ENCODE data around the gene VPS13C.

VPS13C gene

DNA sequence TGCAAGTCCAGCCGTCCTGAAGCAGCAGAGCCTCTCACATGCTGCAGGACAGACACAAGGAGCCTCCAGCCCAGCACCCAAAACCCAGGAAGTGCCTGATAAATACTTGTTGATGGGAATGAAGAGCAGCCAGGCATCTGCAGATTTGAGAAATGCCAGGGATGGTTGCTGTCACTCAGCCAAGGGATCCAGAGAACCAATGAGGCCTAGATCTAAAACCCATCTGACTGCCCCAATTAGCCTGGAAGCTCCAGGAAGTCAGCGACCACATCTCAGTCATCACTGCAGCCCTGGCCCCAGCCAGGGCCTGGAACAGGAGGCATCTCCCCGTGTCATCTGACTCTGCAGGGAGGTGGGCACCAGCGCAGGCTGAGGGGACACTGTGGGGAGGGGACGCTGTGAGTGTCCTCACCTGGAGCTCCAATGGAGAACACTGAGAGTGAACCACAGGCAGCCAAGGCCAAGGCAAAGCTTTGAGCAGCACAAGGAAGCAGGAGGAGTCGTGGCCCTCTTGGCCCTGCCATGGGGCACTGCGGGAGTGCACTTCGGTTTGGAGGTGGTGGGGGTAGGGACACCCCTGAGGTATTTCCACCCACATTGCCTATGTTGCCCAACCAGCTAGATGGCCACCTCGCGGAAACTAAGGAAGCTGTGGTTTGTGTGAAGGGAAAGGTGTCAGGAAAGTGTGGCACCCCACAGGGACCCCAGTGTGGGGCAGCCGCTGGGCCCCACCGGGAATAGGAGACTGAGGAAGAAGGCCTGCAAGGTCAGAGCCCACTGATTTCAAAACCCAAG, 229.5 kb downstream of the VPS13C start:
- no peak for DNase-seq (ENCODE audit: low read depth)
- no peak overlapping the region for H3K4me3 ChIP-seq (ENCODE audit: low read depth, low read length)
- TF ChIP-seq, protein P1, sequence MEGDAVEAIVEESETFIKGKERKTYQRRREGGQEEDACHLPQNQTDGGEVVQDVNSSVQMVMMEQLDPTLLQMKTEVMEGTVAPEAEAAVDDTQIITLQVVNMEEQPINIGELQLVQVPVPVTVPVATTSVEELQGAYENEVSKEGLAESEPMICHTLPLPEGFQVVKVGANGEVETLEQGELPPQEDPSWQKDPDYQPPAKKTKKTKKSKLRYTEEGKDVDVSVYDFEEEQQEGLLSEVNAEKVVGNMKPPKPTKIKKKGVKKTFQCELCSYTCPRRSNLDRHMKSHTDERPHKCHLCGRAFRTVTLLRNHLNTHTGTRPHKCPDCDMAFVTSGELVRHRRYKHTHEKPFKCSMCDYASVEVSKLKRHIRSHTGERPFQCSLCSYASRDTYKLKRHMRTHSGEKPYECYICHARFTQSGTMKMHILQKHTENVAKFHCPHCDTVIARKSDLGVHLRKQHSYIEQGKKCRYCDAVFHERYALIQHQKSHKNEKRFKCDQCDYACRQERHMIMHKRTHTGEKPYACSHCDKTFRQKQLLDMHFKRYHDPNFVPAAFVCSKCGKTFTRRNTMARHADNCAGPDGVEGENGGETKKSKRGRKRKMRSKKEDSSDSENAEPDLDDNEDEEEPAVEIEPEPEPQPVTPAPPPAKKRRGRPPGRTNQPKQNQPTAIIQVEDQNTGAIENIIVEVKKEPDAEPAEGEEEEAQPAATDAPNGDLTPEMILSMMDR (IDR thresholded peaks at IDR 0.05; ENCODE audit: low read depth, low read length, missing control alignments) = no peak

GRCh38 chr15:61829514-61829889, 230.7 kb downstream of the VPS13C start:
- TF ChIP-seq, protein P1 (IDR thresholded peaks at IDR 0.05; ENCODE audit: low read depth, low read length, missing control alignments) = no peak
- H3K4me3 ChIP-seq (ENCODE audit: low read depth, low read length) = no peak overlapping the region
- DNase-seq (ENCODE audit: low read depth) = no peak

- no peak for DNase-seq (ENCODE audit: low read depth)
- no peak overlapping the region for H3K4me3 ChIP-seq (ENCODE audit: low read depth, low read length)
- TF ChIP-seq, protein P1 (IDR thresholded peaks at IDR 0.05; ENCODE audit: low read depth, low read length, missing control alignments) = no peak
Observed at GRCh38 chr15:61828860-61829513, 231.3 kb downstream of the VPS13C start.

- no peak overlapping the region for H3K4me3 ChIP-seq (ENCODE audit: low read depth, low read length)
- TF ChIP-seq, protein P1 (IDR thresholded peaks at IDR 0.05; ENCODE audit: low read depth, low read length, missing control alignments) = no peak
- DNase-seq (ENCODE audit: low read depth) = no peak
Observed at GRCh38 chr15:61828008-61828407, 232.2 kb downstream of the VPS13C start.

DNA sequence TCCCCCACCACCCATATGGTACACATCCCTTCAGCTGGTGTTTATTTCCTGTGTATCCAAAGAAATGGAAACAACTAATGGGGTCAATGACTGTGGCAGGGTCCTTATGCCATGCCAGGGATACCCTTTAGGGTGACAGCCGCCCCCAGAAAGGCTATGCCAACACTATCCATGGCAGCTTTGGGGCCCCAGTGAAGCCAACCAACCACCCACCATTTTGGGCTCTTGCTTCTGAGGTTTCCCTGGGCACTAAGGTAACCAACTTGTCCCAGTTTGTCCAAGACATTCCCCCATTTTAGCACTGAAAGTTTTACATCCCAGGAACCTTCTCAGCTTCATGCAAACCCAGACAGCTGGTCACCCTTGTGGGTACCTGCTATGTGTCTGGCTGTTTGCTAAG, 233.1 kb downstream of the VPS13C start:
- no peak overlapping the region for H3K4me3 ChIP-seq (ENCODE audit: low read depth, low read length)
- DNase-seq (ENCODE audit: low read depth) = no peak
- TF ChIP-seq, protein P1 (IDR thresholded peaks at IDR 0.05; ENCODE audit: low read depth, low read length, missing control alignments) = no peak

DNA sequence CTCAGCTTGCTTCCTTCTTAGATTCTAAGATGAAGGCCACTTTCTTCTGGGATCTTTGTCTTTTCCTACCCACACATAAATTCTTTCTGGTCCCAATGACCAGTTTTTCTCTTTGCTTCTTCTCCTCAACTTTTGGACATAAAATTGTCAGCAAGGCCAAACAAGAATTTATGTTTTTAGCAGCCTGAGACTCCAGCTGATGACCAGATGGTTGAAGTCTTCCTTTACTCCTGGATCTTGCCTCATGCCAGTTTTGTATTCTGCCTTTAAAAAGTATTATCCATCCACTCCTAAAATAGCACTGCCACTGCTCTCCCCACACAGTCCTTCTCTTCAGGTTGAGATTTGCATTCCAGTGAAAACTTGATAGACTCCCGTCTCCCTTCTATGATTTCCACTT, 236.0 kb downstream of the VPS13C start:
- DNase-seq (ENCODE audit: low read depth) = no peak
- no peak overlapping the region for H3K4me3 ChIP-seq (ENCODE audit: low read depth, low read length)
- TF ChIP-seq, protein P1 (IDR thresholded peaks at IDR 0.05; ENCODE audit: low read depth, low read length, missing control alignments) = no peak

Measured in GM12864 (cell line).